ENCODE measurements around the gene ACADM. TPM values are rescaled to one million over a fixed set of nuclear protein-coding genes. Genes with fewer than 3 reads are reported as not detected.

Gene ACADM
- total RNA-seq, 3 donors from 2014 or later (not counting 1 experiment from before 2014, with no cell fraction given): 15.2 to 20.9 (median 17.7) TPM

GRCh38 chr1:75811211-75811981 lies 86.9 kb downstream of the ACADM start:
- Mint-ChIP-seq H3K9me3 (no peaks in the 10 kb centered on the region), H3K4me3 (no peak overlapping the region), H3K4me1 (no peaks in the 10 kb centered on the region), H3K27me3 (ENCODE audit: low read depth in 2 of 2) (no peaks in the 10 kb centered on the region), H3K27ac (no peak overlapping the region), H3K36me3 (no peaks in the 10 kb centered on the region)
- DNase-seq: no peak
- Histone ChIP-seq H3K27ac (ENCODE audit: low read length) (no peak overlapping the region), H3K4me3 (ENCODE audit: low read length) (no peak overlapping the region), H3K4me1 (ENCODE audit: control insufficient read depth, insufficient read depth, low read length) (no peaks in the 10 kb centered on the region), H3K27me3 (ENCODE audit: control insufficient read depth, insufficient read depth, low read length) (no peaks in the 10 kb centered on the region), H3K36me3 (ENCODE audit: control insufficient read depth, insufficient read depth, low read length) (no peaks in the 10 kb centered on the region), H3K9me3 (ENCODE audit: control insufficient read depth, insufficient read depth, low read length) (no peaks in the 10 kb centered on the region)
- TF ChIP-seq, protein P1, sequence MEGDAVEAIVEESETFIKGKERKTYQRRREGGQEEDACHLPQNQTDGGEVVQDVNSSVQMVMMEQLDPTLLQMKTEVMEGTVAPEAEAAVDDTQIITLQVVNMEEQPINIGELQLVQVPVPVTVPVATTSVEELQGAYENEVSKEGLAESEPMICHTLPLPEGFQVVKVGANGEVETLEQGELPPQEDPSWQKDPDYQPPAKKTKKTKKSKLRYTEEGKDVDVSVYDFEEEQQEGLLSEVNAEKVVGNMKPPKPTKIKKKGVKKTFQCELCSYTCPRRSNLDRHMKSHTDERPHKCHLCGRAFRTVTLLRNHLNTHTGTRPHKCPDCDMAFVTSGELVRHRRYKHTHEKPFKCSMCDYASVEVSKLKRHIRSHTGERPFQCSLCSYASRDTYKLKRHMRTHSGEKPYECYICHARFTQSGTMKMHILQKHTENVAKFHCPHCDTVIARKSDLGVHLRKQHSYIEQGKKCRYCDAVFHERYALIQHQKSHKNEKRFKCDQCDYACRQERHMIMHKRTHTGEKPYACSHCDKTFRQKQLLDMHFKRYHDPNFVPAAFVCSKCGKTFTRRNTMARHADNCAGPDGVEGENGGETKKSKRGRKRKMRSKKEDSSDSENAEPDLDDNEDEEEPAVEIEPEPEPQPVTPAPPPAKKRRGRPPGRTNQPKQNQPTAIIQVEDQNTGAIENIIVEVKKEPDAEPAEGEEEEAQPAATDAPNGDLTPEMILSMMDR (IDR thresholded peaks at IDR 0.05): no peak
- no CpG with 5 or more reads among the region's 1 CpG for WGBS (ENCODE audit: insufficient coverage)
- ATAC-seq: no peak
- intact Hi-C loops (cut with micrococcal nuclease): no loop called here

GRCh38 chr1:75812065-75812464 lies 87.6 kb downstream of the ACADM start:
- Mint-ChIP-seq H3K27me3 (ENCODE audit: low read depth in 2 of 2) (no peaks in the 10 kb centered on the region), H3K4me3 (no peak overlapping the region), H3K4me1 (no peaks in the 10 kb centered on the region), H3K27ac (no peak overlapping the region), H3K36me3 (no peaks in the 10 kb centered on the region), H3K9me3 (no peaks in the 10 kb centered on the region)
- no peaks in the 10 kb centered on the region for H3K27me3 ChIP-seq (ENCODE audit: control insufficient read depth, insufficient read depth, low read length)
- no peaks in the 10 kb centered on the region for H3K9me3 ChIP-seq (ENCODE audit: control insufficient read depth, insufficient read depth, low read length)
- WGBS (ENCODE audit: insufficient coverage): 90% methylated on average over 3 of the region's 3 CpGs
- ATAC-seq (no peak), DNase-seq (no peak)
- no peak overlapping the region for H3K27ac ChIP-seq (ENCODE audit: low read length)
- TF ChIP-seq, protein P1 (IDR thresholded peaks at IDR 0.05): no peak
- no peak overlapping the region for H3K4me3 ChIP-seq (ENCODE audit: low read length)
- H3K4me1 ChIP-seq (ENCODE audit: control insufficient read depth, insufficient read depth, low read length): no peaks in the 10 kb centered on the region
- intact Hi-C loops (cut with micrococcal nuclease): no loop called here
- no peaks in the 10 kb centered on the region for H3K36me3 ChIP-seq (ENCODE audit: control insufficient read depth, insufficient read depth, low read length)

Other genes starting within 250 kb of the ACADM start
- 1 to 10 TPM in 1 of 3 donors, under 1 TPM in 1, not detected in 1; 0.15 to 1.2 TPM for gene SLC44A5, start 113.6 kb upstream of the ACADM start, total RNA-seq
- gene RABGGTB, start 61.5 kb downstream of the ACADM start, total RNA-seq: 100 to 1,000 TPM in 2 of 3 donors, 10 to 100 TPM in 1; 100.0 to 120 (median 118) TPM
- gene MSH4, start 72.2 kb downstream of the ACADM start, total RNA-seq: under 1 TPM; 0.45 to 0.61 (median 0.52) TPM
- gene ASB17, start 207.7 kb downstream of the ACADM start, total RNA-seq: not detected